A549 (cell line): ENCODE data around the gene MPP2.

Experiments
- CTCF ChIP-seq: fragments of >200 bp; sonication (Bioruptor Twin); formaldehyde crosslinking; IDR thresholded peaks from 3 replicates; pipeline ENCODE4 v1.5.1; 2016
- HMGXB4 ChIP-seq: fragments of 250-450 bp; sonication (Bioruptor Pico); IDR thresholded peaks from 2 replicates; pipeline ENCODE4 v1.5.0; 2021; ENCODE audit warnings: mild to moderate bottlenecking, moderate library complexity, borderline replicate concordance
- POLR2A ChIP-seq: IDR thresholded peaks from 2 replicates; pipeline ENCODE4 v1.6.1; 2012; ENCODE audit warnings: mild to moderate bottlenecking, low read length

- TF ChIP-seq CTCF: no peak
- no peak for TF ChIP-seq POLR2A
- TF ChIP-seq HMGXB4: no peak
Observed at GRCh38 chr17:43849116-43849515, 58.2 kb downstream of the MPP2 start.
